Measurements from ENCODE around the gene NMT1.

The NMT1 gene

DNA sequence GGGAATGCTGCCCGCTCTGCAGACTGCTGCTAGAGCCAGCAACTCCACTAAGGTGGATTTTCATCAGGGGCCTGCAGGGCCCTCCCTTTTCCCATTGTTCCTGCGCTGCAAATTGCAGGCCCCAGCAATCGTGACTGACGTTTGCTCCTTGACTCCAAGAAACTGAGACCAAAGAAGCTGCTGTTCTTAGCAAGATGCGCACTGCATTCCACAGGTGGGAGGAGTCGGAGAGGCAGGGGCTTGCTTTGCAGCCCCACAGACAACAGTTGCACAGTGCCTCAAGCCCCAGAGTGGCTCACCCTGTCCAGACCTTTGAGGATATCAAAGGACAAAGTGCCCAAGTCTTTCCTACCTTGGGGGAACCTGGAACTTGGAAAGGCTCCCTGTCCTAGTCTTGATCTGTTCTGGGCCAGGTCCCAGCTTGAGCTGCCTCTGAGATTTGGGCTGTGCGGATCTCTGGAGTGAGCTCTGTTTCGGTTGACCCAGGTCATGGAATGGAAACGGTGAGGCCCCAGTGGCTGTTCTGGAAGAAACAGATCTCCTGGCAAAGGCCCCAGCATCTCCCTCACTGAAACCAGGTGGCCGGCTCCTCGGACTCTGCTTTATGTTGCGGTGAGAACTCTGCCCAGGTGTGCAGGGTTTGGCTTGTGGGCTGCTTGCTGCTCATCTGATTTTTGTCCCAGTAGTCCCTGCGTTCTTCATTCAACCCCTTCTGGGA is 46.3 kb downstream of the NMT1 start:
- no peaks in the 10 kb centered on the region for H3K4me1 ChIP-seq
- H3K27me3 ChIP-seq (ENCODE audit: control insufficient read depth, insufficient read depth, low read length), result no peaks in the 10 kb centered on the region
- H2AFZ ChIP-seq, result no peak overlapping the region
- H3K9ac ChIP-seq, result no peak overlapping the region
- no peak overlapping the region for H3K27ac ChIP-seq
- TF ChIP-seq, protein P1, sequence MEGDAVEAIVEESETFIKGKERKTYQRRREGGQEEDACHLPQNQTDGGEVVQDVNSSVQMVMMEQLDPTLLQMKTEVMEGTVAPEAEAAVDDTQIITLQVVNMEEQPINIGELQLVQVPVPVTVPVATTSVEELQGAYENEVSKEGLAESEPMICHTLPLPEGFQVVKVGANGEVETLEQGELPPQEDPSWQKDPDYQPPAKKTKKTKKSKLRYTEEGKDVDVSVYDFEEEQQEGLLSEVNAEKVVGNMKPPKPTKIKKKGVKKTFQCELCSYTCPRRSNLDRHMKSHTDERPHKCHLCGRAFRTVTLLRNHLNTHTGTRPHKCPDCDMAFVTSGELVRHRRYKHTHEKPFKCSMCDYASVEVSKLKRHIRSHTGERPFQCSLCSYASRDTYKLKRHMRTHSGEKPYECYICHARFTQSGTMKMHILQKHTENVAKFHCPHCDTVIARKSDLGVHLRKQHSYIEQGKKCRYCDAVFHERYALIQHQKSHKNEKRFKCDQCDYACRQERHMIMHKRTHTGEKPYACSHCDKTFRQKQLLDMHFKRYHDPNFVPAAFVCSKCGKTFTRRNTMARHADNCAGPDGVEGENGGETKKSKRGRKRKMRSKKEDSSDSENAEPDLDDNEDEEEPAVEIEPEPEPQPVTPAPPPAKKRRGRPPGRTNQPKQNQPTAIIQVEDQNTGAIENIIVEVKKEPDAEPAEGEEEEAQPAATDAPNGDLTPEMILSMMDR (IDR thresholded peaks at IDR 0.05), result no peak
- no peaks in the 10 kb centered on the region for H3K9me3 ChIP-seq (ENCODE audit: control insufficient read depth, low read length)
- no peak overlapping the region for H3K4me2 ChIP-seq (ENCODE audit: low read length)
- H3K36me3 ChIP-seq (ENCODE audit: control insufficient read depth, insufficient read depth, low read length), result no peaks in the 10 kb centered on the region
- H3K4me3 ChIP-seq (ENCODE audit: low read depth, low read length), result no peak overlapping the region
- no peaks in the 10 kb centered on the region for H3K79me2 ChIP-seq

DNA sequence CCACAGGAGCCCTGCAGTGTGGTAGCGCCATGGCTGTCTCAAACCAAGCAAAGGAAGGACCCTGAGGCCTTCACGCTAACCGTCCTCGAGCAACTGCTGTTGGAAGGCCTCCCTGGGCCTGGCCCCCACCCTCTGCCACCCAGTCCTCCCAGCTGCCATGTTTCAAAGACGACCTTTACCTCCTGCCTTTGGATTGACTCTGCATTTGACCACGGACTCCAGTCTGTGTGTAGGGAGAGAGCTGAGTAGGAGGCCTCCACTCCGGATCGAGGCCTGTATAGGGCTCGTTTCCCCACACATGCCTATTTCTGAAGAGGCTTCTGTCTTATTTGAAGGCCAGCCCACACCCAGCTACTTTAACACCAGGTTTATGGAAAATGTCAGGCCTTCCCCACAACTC is 46.9 kb downstream of the NMT1 start:
- H3K79me2 ChIP-seq, result no peaks in the 10 kb centered on the region
- H3K36me3 ChIP-seq (ENCODE audit: control insufficient read depth, insufficient read depth, low read length), result no peaks in the 10 kb centered on the region
- H3K27ac ChIP-seq, result no peak overlapping the region
- H3K9me3 ChIP-seq (ENCODE audit: control insufficient read depth, low read length), result no peaks in the 10 kb centered on the region
- no peaks in the 10 kb centered on the region for H3K4me1 ChIP-seq
- TF ChIP-seq, protein P1 (IDR thresholded peaks at IDR 0.05), result no peak
- H3K27me3 ChIP-seq (ENCODE audit: control insufficient read depth, insufficient read depth, low read length), result no peaks in the 10 kb centered on the region
- no peak overlapping the region for H3K4me3 ChIP-seq (ENCODE audit: low read depth, low read length)
- no peak overlapping the region for H3K9ac ChIP-seq
- no peak overlapping the region for H3K4me2 ChIP-seq (ENCODE audit: low read length)
- no peak overlapping the region for H2AFZ ChIP-seq

DNA sequence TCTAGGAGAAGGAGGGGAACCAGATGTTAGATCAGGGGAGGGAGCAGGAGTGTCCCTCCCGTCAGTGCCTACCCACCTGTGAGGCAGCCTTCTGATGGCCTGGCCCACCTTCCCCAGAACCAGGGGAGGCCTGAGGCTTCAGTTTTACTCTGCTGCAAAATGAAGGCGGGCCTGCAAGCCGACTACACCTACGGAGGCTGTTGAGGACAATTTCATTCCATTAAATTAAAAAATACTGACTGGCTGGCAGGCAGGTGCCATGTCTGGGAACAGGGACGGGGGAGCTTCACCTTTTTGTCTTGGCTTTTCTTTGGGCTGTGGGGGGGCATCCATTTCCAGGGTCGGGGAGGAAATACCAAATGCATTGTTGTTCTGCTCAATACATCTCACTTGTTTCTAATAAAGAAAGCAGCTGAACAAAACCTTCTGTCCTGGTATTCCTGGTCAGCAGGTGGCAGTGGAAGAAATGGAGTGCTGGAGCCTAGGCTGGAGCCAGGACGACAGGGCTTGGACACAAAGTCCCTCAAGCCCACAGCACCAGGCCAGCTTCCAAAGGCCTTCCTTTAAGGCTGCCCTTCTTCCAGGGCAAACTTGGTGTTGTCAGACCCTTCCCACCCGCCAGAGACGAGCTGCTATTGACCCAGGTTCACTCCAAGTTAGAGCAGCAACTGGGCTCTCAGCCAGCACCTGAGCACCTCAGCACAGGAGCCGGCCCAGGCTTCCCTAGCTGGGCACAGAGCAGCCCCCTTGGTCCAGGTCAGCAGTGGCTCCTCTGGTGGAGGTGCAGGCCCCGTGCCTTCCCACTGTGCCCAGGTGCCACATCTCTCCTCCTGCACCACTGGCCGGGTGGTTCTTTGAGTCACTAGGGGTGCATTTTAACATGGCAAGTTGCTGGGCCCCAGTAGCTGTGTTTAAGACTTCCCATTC is 47.7 kb downstream of the NMT1 start:
- Histone ChIP-seq H3K4me2 (ENCODE audit: low read length) (no peak overlapping the region), H3K4me1 (no peaks in the 10 kb centered on the region), H3K27me3 (ENCODE audit: control insufficient read depth, insufficient read depth, low read length) (no peaks in the 10 kb centered on the region), H3K9me3 (ENCODE audit: control insufficient read depth, low read length) (no peaks in the 10 kb centered on the region), H3K9ac (no peak overlapping the region), H3K79me2 (no peaks in the 10 kb centered on the region), H3K27ac (no peak overlapping the region), H2AFZ (no peak overlapping the region), H3K4me3 (ENCODE audit: low read depth, low read length) (no peak overlapping the region), H3K36me3 (ENCODE audit: control insufficient read depth, insufficient read depth, low read length) (no peaks in the 10 kb centered on the region)
- TF ChIP-seq, protein P1 (IDR thresholded peaks at IDR 0.05), result no peak

DNA sequence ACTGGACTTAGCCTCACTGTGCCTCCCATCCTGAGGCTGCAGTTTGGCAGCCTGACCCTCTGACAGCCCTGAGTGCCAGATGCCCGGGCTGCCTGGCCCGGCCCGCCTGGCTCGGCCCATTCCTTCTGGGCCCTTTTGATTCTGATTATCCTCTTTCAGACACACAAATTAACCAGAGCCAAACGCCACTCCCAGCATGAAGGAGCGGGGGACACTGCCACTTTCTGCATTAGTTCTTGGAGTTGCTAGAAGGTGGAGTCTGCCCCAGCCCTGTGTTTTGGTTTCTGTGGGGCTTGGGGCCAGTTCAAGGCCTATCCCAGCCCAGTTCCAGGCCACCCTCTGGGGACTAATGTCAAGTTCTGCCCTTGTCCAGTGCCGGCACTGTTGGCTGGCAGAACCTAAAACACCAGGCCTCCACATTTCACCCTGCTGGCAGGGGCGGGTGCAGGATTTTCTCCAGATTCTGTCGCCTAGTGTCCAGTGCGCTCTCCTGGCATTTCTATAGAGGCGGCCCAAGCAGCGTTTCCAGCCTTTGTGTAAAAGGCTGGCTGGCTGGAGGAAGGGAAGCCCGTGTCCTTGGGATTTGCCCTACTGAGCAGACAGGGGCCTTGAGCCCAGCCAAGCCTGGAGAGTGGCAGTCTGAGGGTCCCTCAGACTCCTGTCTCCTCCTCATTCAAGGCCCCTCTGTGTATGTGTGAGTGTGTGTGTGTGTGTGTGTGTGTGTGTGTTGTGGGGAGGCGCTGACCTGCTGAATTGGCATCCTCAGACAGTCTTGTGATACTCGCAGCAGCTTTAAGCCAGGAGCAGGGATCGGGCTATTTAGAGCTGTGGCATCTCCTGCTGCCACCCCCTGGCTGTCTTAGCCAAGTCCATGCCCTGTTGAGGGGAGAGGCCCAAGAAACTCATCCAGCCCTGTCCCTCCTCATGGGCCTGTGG is 49.8 kb downstream of the NMT1 start:
- Histone ChIP-seq H3K4me2 (ENCODE audit: low read length) (no peak overlapping the region), H3K9ac (no peak overlapping the region), H3K4me3 (ENCODE audit: low read depth, low read length) (no peak overlapping the region), H3K4me1 (no peaks in the 10 kb centered on the region), H2AFZ (no peak overlapping the region), H3K36me3 (ENCODE audit: control insufficient read depth, insufficient read depth, low read length) (no peaks in the 10 kb centered on the region), H3K79me2 (no peaks in the 10 kb centered on the region), H3K27ac (no peak overlapping the region), H3K27me3 (ENCODE audit: control insufficient read depth, insufficient read depth, low read length) (no peaks in the 10 kb centered on the region), H3K9me3 (ENCODE audit: control insufficient read depth, low read length) (no peaks in the 10 kb centered on the region)
- TF ChIP-seq, protein P1 (IDR thresholded peaks at IDR 0.05), result no peak

Data from parathyroid adenoma (tissue), 2 donors.